HG03103 (cell line): ENCODE measurements around the gene RPL35A.
A peak's percentile ranks its signal among the peaks of the same experiment; 100 is the strongest.
"Not testable (repeated sequence)": the region's sequence is repeated elsewhere in the genome, so short reads cannot be mapped to it uniquely, and the experiment has no call there.

ENCODE experiments used
- ATAC-seq: cut with Tn5 transposase; IDR thresholded peaks from one replicate; pipeline ENCODE4 v1.9.1; 2021; ENCODE audit warnings: low read depth; ENCODE audit not compliant: unreplicated experiment

Gene RPL35A

DNA sequence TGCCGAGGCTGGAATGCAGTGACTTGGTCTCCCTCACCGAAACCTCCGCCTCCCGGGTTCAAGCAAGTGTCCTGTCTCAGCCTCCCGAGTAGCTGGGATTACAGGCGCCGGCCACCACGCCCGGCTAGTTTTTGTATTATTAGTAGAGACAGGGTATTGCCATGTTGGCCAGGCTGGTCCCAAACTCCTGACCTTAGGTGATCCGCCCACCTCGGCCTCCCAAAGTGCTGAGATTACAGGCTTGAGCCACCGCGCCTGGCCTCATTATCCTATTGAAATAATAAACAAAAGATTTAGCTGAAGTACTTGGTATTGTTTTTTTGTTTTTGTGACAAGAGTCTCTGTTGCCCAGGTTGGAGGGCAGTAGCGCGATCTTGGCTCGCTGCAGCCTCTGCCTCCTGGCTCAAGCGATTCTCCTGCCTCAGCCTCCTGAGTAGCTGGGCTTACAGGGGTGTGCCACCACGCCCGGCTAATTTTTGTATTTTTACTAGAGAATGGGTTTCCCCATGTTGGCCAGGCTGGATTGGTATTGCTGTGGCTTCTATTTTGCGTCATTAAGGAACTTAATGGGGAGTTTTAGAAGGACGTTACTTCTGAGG, 1.5 kb downstream of the RPL35A start:
- no peak for ATAC-seq

DNA sequence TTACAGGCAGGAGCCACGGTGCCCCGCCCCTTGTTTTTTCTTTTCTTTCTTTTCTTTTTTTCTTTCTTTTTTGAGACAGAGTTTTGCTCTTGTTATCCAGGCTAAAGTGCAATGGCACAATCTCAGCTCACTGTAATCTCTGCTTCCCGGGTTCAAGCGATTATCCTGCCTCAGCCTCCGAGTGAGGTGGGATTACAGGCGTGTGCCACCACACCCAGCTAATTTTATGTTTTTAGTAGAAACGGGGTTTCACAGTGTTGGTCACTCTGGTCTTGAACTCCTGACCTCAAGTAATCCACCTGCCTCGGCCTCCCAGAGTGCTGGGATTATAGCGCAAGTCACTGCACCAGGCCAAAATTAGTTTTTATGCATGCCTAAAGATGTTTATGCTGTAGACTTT, 2.5 kb downstream of the RPL35A start:
- ATAC-seq = no peak

DNA sequence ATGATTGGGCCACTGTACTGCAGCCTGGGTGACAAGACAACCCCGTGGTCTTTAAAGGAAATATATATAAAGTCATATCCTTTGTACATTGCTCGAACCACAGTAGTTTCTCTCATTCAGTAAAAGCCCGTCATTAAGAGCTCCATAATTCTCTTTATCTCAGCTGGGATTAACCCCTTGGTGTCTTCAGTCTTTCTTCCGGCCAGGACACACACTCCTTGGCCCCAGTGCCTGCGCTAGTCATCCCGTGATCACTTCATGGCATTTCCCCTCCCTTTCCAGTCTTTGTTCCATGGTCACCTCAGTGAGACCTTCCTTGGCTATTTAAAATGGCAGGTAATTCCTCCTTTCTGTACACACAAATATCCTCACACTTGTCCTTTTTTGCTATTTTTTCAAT, 3.3 kb downstream of the RPL35A start:
- no peak for ATAC-seq

DNA sequence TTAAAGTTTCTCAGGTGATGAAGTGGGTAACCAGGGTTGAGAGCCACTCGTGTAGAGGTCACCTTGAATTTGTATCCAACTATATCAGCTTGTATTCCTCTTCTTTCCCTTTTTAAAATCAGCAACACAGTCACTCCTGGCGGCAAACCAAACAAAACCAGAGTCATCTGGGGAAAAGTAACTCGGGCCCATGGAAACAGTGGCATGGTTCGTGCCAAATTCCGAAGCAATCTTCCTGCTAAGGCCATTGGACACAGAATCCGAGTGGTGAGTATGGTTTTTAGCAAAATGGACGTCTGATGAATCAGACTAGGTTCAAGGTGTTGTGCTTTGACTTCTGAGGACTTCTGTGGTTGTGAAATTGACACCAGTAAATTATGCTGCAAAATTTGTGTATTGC, 3.9 kb downstream of the RPL35A start:
- no peak for ATAC-seq

DNA sequence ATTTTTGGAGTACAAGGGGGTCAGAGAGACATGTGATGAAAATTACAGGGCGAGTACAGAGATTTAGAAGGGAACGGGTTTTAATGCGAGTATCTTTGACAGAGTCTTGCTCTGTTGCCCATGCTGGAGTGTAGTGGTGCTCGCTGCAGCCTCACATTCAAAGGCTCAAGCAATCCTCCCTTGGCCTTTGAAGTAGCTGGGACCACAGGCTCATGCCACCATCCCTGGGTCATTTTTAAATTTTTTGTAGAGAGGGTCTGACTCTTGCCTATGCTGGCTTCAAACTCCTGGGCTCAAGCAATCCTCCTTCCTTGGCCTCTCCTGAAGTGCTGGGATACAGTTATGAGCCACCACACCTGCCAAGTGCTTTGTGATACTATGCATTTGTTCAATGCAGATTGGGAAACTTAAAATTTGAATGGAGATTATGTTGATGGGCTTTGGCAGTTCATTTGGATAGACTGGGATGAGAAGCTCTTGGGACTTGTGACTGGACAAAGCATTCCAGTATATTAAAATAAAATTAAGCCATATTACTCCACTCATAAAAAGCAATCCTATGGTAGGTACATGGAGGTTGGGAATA, 6.0 kb downstream of the RPL35A start:
- no peak for ATAC-seq

DNA sequence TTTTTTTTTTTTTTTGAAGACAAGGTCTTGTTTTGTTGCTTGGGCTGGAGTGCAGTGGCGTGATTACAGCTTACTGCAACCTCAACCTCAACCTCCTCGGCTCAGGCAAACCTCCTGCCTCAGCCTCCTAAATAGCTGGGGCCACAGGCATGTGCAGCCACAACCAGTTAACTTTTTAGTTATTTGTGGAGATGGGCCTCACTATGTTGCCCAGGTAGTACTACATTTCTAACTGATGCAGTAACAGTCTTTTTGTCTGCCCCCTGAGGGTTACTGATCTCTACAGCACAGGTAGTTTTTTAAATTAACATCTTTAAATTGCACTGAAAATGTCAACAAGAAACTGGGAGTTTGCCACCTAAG, 6.6 kb downstream of the RPL35A start:
- ATAC-seq = no peak

DNA sequence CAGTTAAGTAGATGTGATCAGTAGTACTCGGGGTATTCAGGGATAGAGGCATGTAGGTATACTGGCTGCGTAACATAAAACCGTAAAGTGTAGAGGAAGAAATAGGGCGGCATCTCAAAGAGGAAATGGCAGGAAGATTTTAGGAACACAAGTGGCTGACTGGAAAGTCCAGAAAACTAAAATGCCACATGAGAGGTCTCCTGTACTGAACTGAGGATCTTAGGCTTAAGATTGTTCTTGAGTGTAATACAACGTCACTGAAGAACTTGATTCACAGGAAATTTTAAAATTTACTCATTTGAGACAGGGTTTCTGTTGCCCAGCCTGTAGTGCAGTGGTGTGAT, 7.8 kb downstream of the RPL35A start:
- no peak for ATAC-seq

DNA sequence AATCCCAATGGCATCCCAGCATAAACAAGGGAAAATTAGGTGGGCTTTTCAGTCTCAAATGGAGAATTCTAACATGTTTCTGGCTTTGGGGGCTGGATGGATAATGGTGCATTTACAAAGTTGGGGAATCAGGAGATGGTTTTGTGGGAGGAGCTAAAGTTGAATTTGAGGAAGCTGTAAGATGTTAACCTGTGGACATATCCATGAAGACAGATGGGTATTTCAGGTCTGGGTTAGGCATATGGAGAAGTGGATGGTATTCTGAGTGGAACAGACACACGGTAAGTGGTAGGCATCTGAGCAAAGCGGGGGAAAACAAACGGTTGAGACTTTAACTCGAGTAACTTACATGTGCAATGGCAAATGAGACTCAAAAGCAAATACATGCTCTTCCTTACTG, 8.4 kb downstream of the RPL35A start:
- ATAC-seq = no peak

DNA sequence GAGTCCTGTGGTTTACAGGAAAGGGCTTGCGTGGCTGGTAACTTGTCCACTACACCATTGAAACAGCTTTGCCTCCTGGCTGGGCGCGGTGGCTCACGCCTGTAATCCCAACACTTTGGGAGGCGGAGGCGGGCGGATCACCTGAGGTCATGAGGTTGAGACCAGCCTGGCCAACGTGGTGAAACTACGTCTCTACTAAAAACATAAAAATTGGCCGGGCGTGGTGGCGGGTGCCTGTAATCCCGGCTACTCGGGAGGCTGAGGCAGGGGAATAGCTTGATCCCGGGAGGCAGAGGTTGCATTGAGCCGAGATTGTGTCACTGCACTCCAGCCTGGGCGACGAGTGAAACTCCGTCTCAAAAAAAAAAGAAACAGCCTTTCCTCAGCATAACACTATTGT, 8.9 kb downstream of the RPL35A start:
- not testable (repeated sequence) for ATAC-seq

DNA sequence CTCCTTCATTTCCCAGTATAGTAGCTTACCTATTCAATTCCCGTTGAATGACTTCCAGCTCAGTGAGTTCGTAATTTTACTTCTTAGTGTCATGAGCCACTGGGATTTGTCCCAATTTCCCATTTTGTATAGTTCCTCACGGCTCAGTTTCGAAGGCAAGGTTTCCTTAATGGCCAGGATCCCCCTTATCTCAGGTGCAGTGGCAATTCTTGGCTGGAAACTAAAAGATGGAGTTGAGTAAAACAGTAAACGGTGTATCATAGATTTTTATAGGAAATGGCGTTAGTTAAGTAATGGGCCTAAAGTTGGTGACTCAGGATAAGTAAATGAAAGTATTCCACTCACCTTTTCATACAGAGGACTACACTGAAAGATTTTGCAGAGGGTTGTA, 9.5 kb downstream of the RPL35A start:
- no peak for ATAC-seq

DNA sequence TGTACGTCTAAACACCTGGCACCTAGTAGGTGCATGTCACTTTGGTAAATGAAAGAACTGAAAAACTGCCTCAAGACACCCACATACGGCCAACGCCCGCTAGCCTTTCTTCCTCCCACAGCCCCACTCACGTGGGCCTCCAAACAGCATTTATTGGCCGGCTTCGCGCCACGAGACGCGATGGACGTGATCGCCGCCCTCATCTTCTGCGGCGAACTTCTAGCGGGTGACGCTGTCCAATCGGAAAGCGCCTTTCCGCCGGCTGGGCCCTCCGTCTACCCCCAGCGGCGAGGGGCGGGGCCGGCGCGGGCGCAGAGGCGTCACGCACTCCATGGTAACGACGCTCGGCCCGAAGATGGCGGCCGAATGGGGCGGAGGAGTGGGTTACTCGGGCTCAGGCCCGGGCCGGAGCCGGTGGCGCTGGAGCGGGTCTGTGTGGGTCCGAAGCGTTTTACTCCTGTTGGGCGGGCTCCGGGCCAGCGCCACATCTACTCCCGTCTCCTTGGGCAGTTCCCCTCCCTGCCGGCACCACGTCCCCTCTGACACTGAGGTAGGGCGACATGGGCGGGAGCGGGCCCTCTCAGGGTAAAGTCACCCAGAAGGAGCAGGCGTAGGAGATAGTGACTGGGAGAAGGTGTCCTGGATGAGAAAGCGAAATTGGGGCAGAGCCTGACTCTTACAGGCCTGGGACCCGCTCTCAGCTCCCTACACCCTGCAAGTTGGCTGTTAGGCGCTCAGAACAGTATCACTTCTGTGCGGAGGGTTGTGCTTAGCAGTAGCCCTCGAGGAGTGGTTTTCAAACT, 10.1 kb downstream of the RPL35A start, which contains the start of gene LMLN:
Gene LMLN, plus strand, starts transcription at position 327 of the 803 bp plus-strand sequence. Its CDS starts 29 bp downstream, at position 356.
- peak; percentile 96 for ATAC-seq

DNA sequence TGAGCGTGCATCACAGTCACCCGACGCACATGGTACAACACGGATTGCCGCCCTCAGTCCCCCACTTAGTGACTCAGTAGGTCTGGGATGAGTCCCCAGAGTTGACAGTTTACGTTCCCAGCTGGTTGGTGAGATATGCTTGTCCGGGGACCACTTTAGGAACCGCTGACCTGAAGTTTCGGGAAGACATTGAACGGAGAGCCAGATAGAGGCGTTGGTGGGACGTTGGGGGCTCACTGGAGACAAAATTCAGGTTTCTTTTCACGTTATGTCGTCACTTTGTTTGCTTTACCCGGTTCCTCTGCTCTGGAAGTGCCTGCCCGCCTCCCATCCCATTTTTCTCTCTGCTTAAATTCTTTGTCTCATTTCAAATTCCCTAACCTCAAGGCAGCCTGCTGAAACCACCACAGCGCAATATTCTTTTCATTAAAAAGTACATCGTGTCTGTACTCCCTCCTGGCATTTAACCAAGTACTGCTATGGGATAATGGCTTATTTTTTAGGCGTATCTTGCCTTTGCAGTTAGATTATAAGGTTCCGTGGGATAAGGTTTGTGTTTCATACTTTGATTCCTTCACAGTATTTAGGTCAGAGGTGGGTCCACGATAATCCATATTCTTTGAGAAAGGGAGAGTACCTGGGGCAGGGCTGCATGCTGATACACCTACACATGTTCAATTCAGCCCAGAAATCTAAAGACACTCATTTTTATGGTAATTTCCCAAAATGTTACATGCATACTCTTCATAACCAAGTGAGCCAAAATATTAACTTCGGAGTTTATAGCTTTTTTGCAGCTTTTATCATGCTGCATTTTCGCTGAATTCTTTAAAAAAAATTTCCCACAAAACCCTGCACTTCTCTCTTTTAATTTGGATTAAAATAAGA, 10.9 kb downstream of the RPL35A start:
- ATAC-seq = no peak

DNA sequence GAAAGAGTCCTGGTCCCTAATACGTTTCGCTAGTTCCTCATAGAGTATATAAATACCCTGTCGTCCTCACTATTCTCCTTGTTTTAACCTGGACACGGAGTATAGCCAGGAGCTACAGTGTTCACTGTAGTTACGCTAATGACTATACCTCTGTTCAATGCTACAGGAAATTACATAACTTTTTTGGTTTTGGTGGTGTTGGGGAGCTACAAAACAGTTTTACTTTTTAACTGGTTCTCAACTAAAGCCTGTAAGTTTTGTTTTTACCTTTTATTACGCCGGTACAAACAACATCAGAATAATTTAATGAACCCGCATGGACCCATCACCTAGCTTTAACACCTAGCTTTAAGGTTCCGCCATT, 11.6 kb downstream of the RPL35A start:
- no peak for ATAC-seq

DNA sequence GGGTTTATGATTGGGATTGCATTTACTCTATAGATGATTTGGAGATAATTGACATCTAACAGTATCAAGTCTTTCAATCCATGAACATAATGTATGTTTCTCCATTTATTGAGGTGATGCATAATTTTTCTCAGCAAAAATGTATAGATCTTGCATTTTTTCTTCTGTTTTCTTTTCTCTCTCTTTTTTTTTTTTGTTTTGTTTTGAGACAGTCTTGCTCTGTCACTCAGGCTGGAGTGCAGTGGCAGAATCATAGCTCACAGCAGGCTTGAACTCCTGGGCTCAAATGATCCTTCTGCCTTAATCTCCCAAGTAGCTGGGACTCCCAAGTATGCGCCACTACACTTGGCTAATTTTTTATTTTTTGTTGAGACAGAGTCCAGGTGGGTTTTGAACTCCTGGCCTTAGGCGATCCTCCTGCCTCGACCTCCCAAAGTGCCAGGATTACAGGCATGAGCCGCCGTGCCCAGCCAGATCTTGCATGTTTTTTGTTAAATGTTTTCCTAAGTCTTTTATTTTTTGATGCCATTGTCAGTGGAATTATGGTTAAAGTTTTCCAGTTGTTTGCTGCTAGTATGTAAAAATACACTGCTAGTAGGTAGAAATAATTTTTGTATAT, 13.1 kb downstream of the RPL35A start:
- ATAC-seq = no peak

DNA sequence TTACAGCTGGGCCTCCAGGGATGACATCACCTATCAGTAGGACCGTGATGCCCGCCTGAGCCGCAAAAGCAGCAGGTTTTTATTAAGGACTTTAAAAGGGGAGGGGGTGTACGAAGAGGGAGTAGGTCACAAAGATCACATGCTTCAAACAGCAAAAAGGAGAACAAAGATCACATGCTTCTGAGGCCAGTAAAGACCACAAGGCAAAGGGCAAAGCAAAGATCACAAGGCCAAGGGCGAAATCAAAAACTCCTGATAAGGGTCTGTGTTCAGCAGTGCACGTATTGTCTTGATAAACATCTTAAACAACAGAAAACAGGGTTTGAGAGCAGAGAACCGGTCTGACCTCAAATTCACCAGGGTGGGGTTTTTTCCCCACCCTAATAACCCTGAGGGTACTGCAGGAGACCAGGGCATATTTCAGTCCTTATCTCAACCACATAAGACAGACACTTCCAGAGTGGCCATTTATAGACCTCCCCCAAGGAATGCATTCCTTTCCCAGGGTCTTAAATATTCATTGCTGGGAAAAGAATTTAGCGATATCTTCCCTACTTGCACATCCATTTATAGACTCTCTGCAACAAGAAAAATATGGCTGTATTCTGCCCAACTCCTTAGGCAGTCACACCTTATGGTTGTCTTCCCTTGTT, 17.5 kb downstream of the RPL35A start:
- not testable (repeated sequence) for ATAC-seq

DNA sequence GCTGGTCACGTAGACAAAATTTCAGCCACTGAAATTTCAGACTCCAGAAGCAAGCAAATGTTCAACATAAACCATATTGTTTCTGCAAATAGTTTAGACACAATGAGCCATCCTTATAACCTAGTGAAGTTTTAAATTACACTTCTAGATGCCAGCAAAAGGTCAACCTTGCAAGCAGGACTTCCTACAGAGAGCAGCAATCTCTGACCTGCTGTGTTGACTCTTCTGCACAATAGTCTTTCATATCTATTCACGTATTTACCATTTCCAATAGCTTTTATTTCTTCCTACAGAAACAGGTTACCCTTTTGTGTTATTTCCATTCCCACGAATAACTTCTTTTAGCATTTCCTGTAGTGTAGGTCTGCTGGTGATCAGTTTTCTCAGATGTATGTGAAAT, 20.6 kb downstream of the RPL35A start:
- no peak for ATAC-seq

DNA sequence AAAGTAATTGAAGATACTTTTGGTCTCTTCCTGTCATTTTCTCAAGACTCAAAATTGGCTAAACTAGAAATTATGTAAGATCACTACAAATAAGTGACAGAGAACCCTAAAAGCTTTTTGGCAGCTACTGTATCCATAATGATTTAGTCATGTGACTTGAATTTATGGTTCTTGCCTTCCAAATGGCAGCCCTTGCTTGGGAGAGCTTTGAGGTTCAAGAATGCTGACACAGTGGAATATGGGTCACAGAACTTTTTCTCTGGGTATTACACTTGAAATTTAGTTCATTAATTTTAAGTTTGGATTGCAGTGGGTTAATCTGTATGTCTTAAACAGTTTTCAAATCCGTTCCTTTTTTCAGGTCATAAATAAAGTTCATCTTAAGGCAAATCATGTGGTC, 24.0 kb downstream of the RPL35A start:
- no peak for ATAC-seq

DNA sequence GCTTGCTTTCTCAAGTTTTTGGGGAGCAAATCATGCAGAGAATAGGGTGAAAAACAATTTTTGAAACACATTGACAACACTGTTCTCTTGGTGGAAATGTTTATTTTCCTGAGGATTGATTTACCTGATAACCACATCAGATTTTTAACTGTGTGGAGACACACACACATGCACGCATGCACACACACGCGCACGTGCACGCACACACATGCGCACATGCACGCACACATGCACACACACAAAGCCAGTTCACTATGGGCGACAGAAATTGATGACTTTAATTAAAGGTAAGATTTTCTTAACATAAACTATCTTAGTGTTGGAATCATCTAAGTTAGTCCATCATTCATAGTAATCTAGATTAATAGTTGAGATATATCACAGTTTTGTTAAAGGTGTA, 25.3 kb downstream of the RPL35A start:
- ATAC-seq = no peak

DNA sequence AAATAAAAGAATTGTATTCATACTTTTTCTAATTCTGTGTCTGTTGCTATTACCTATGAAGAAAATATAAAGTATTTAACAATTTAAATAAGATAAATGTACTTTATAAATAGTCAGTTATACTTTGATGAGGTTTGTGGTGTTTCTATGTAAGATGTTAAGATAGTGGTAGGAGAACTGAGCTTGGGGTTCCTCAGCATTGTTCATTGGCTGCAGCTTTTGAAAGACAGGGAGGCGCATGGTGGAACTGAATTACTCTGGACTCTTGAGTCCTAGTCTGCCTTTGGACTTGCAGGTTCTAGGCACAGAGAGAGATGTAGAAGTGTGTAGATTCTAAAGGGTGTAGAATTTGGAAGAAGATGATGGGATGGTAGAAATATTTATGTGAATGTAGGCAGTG, 33.1 kb downstream of the RPL35A start:
- no peak for ATAC-seq

DNA sequence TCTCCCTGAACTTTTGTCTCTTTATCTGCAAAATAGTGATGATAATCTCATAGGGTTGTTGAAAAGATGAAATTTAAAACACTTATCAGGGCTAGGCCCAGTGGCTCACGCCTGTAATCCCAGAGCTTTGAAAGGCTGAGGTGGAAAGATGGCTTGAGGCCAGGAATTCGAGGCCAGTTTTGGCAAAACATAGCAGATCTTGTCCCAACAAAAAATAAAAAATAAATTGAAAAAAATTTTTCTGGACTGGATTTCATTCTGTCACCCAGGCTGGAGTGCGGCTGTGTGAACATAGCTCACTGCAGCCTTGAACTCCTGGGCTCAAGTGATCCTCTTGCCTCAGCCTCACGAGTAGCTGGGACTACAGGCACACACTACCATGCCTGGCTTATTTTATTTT, 39.7 kb downstream of the RPL35A start:
- no peak for ATAC-seq
